Left ventricle myocardium superior (tissue), 1 donor: ENCODE results near the gene ALG3. TPM values are rescaled to one million over a fixed set of nuclear protein-coding genes. Genes with fewer than 3 reads are reported as not detected.

Experiments
- ATAC-seq: fragments of 200-7000 bp; cut with Tn5 transposase; one replicate; pipeline ENCODE4 v1.9.1; 2020; ENCODE audit warnings: mild to moderate bottlenecking, moderate library complexity
- DNase-seq: peaks from one replicate; pipeline ENCODE4 v3.0.0-alpha.2; 2020
- intact Hi-C: fragments of 100-400 bp; cut with micrococcal nuclease; formaldehyde crosslinking; loops from one replicate; pipeline ENCODE4 v1.11.0; 2022
- total RNA-seq: library from RNA; stranded (reverse); fragmentation: NEBNext Ultra II Directional; extraction: Animal tissue kit (Norgen Biotek cat#: 25700); gene quantifications from one replicate; pipeline ENCODE4 v1.2.1, GENCODE V29; 2021
- donor health status: DM: no; HTN: yes; CAD: no; lungs with severe emphysema.

ALG3 gene
- total RNA-seq, 1 donor from 2014 or later: 18.5 TPM

GRCh38 chr3:184237807-184238206 lies 11.0 kb downstream of the ALG3 start:
- DNase-seq: no peak
- intact Hi-C loops: no loop called here
- no peak for ATAC-seq

GRCh38 chr3:184237211-184237610 lies 11.6 kb downstream of the ALG3 start:
- intact Hi-C loops: no loop called here
- no peak for ATAC-seq
- DNase-seq: no peak

GRCh38 chr3:184236636-184237035 lies 12.1 kb downstream of the ALG3 start:
- DNase-seq (no peak), ATAC-seq (no peak)
- intact Hi-C loops: no loop called here

- no peak for ATAC-seq
- DNase-seq: no peak
- intact Hi-C loops: no loop called here
Measured at GRCh38 chr3:184236033-184236410, 12.7 kb downstream of the ALG3 start.

- DNase-seq (no peak), ATAC-seq (no peak)
- intact Hi-C loops: no loop called here
Measured at GRCh38 chr3:184235381-184236032, 13.3 kb downstream of the ALG3 start.

- DNase-seq: no peak
- intact Hi-C loops: no loop called here
- no peak for ATAC-seq
Measured at GRCh38 chr3:184234671-184235380, 13.9 kb downstream of the ALG3 start.

- intact Hi-C loops: no loop called here
- ATAC-seq: no peak
- DNase-seq: peak; percentile 44
Measured at GRCh38 chr3:184234224-184234623, 14.5 kb downstream of the ALG3 start.

- no peak for ATAC-seq
- intact Hi-C loops: no loop called here
- no peak for DNase-seq
Measured at GRCh38 chr3:184233127-184233843, 15.5 kb downstream of the ALG3 start.

GRCh38 chr3:184231671-184232070 lies 17.1 kb downstream of the ALG3 start:
- intact Hi-C loops: no loop called here
- DNase-seq (no peak), ATAC-seq (no peak)

- intact Hi-C loops: no loop called here
- no peak for DNase-seq
- no peak for ATAC-seq
Measured at GRCh38 chr3:184230603-184231528, 17.9 kb downstream of the ALG3 start.

- intact Hi-C loops: no loop called here
- DNase-seq: no peak
- no peak for ATAC-seq
Measured at GRCh38 chr3:184230081-184230602, 18.6 kb downstream of the ALG3 start.

GRCh38 chr3:184229394-184230080 lies 19.2 kb downstream of the ALG3 start, which contains the start of gene VWA5B2:
TSS of gene VWA5B2 (plus strand) at chr3:184229585. CDS start at chr3:184230529, 944 bp downstream.
- ATAC-seq: peak; percentile 96
- peak; percentile 77 for DNase-seq

GRCh38 chr3:184228376-184229137 lies 20.2 kb downstream of the ALG3 start:
- intact Hi-C loops: no loop called here
- ATAC-seq (no peak), DNase-seq (no peak)

More at GRCh38 chr3:184229394-184230080, 19.2 kb downstream of the ALG3 start, which contains the start of gene VWA5B2:
- intact Hi-C loops: no loop called here

GRCh38 chr3:184227481-184227935 lies 21.3 kb downstream of the ALG3 start:
- intact Hi-C loops: no loop called here
- ATAC-seq (peak; percentile 30), DNase-seq (no peak)

- DNase-seq (no peak), ATAC-seq (no peak)
- intact Hi-C loops: no loop called here
Measured at GRCh38 chr3:184223946-184224345, 24.8 kb downstream of the ALG3 start.

- intact Hi-C loops: no loop called here
- no peak for ATAC-seq
- no peak for DNase-seq
Measured at GRCh38 chr3:184222521-184222920, 26.2 kb downstream of the ALG3 start.

- intact Hi-C loops: no loop called here
- no peak for DNase-seq
- no peak for ATAC-seq
Measured at GRCh38 chr3:184218814-184219213, 29.9 kb downstream of the ALG3 start.

- intact Hi-C loops: no loop called here
- DNase-seq: no peak
- ATAC-seq: no peak
Measured at GRCh38 chr3:184211718-184212117, 37.0 kb downstream of the ALG3 start.
